Stomach (tissue), 9 donors: ENCODE results near the gene GAA. TPM values are rescaled to one million over a fixed set of nuclear protein-coding genes. Genes with fewer than 3 reads are reported as not detected.

ENCODE experiments used
- DNase-seq, 2 donors: peaks; one replicate each; pipeline versions ENCODE4 v3.0.0 to v3.0.0-alpha.2; 2013 to 2019
- H3K27ac ChIP-seq, 5 donors: fragments of 200-600 bp in 4 of 5; sonication (generic) in 4 of 5; one replicate each; pipeline ENCODE4 v1.5.1; 2013 to 2019; ENCODE audit warnings: mild to moderate bottlenecking in 1 of 5, moderate library complexity in 1 of 5
- H3K27me3 ChIP-seq, 3 donors: fragments of 200-600 bp; sonication (generic); one replicate each; pipeline ENCODE4 v1.5.1; 2017 to 2019; ENCODE audit warnings: mixed run types in 1 of 3
- H3K36me3 ChIP-seq, 4 donors: fragments of 200-600 bp; sonication (generic); 1 replicate in 3 of 4; 2 replicates in 1 of 4; pipeline ENCODE4 v1.5.1; 2016 to 2019
- H3K4me1 ChIP-seq, 4 donors: fragments of 200-600 bp; sonication (generic); one replicate each; pipeline ENCODE4 v1.5.1; 2016 to 2019
- H3K4me3 ChIP-seq, 4 donors: fragments of 200-600 bp; sonication (generic) in 3 of 4; one replicate each; pipeline ENCODE4 v1.5.1; 2016 to 2019; ENCODE audit warnings: mild to moderate bottlenecking in 1 of 4
- H3K9me3 ChIP-seq, 4 donors: fragments of 200-600 bp; sonication (generic); one replicate each; pipeline ENCODE4 v1.5.1; 2016 to 2019
- CTCF ChIP-seq, 7 experiments: fragments of 450-650 bp in 4 of 7; fragments of 200-600 bp in 3 of 7; sonication (generic) in 3 of 7; IDR thresholded peaks; one replicate each; pipeline ENCODE4 v1.5.1; 2016 to 2019; ENCODE audit warnings: antibody characterized with exemption in 7 of 7, control low read depth in 2 of 7, mild to moderate bottlenecking in 1 of 7
- EP300 ChIP-seq: sonication (generic); formaldehyde crosslinking; IDR thresholded peaks from one replicate; pipeline ENCODE4 v1.6.1; 2017; ENCODE audit warnings: antibody characterized with exemption
- POLR2A ChIP-seq, 4 donors: fragments of 450-650 bp; IDR thresholded peaks; one replicate each; pipeline ENCODE4 v1.6.1; 2016; ENCODE audit warnings: antibody characterized with exemption in 4 of 4, control low read depth in 2 of 4, mild to moderate bottlenecking in 1 of 4, moderate library complexity in 1 of 4
- POLR2AphosphoS5 ChIP-seq, 3 donors: sonication (generic); formaldehyde crosslinking; IDR thresholded peaks; one replicate each; pipeline ENCODE4 v1.6.1; 2016; ENCODE audit warnings: antibody characterized with exemption in 3 of 3
- WGBS, 5 donors: extraction: QIAGEN DNeasy Blood & Tissue Kit in 3 of 5; methylation state at CpG; one replicate each; pipeline versions ENCODE4 v1.1.5 to v1.1.7; 2013 to 2018; 5-methylcytosine and 5-hydroxymethylcytosine counted together
- intact Hi-C: fragments of 100-400 bp; cut with DNase I; formaldehyde crosslinking; loops from one replicate; pipeline ENCODE4 v1.15.1; 2023; ENCODE audit warnings: low total_unique reads
- polyA plus RNA-seq, 3 donors: library from polyadenylated mRNA; stranded (reverse); fragments of 200-250 nt; gene quantifications; one replicate each; pipeline ENCODE4 v1.2.3, GENCODE V29; 2013
- small RNA-seq, 4 donors: library from RNA; depleted of rRNA; stranded (forward); fragments of <200 nt; gene quantifications; one replicate each; pipeline ENCODE3, GENCODE V24; 2016
- total RNA-seq, 5 donors: library from RNA; depleted of rRNA; stranded (reverse); fragments of >200 nt; gene quantifications; one replicate each; pipeline versions ENCODE4 v1.1.0 to v1.2.3, GENCODE V29; 2014 to 2016
- donor health status: healthy with polysubstance abuse.
- donor health status: Bipolar disorder and iron deficiency.
- donor health status: healthy.

GAA gene
- total and polyA plus RNA-seq, 8 donors = 9.6 to 63.4 (median 22.0) TPM

GRCh38 chr17:80168371-80168770 lies 67.0 kb downstream of the GAA start:
- H3K4me1 ChIP-seq = peaks cover 0 to 6% (median 0%) of the 10 kb centered on the region in 4 donors
- H3K9me3 ChIP-seq = no peaks in the 10 kb centered on the region
- no peak for TF ChIP-seq POLR2A (IDR thresholded peaks at IDR 0.05)
- no peak for TF ChIP-seq POLR2AphosphoS5 (IDR thresholded peaks at IDR 0.05)
- H3K4me3 ChIP-seq = no peak overlapping the region
- no peaks in the 10 kb centered on the region for H3K36me3 ChIP-seq
- H3K27me3 ChIP-seq = peaks cover 0 to 14% (median 0%) of the 10 kb centered on the region in 3 donors
- DNase-seq = no peak
- 52 to 80% (median 69%) methylated on average over 4 to 5 of the region's 5 CpGs for WGBS, 5 donors
- no peak overlapping the region for H3K27ac ChIP-seq
- intact Hi-C loops = no loop called here

GRCh38 chr17:80169107-80169506 lies 67.7 kb downstream of the GAA start:
- WGBS, 5 donors = 82 to 88% (median 85%) methylated on average over 5 of the region's 5 CpGs
- intact Hi-C loops = no loop called here
- no peak overlapping the region for H3K27ac ChIP-seq

More at GRCh38 chr17:80169107-80169506, 67.7 kb downstream of the GAA start:
- H3K9me3 ChIP-seq = no peaks in the 10 kb centered on the region
- no peak for DNase-seq
- no peaks in the 10 kb centered on the region for H3K36me3 ChIP-seq
- H3K4me3 ChIP-seq = no peak overlapping the region
- peaks cover 0 to 14% (median 0%) of the 10 kb centered on the region in 3 donors for H3K27me3 ChIP-seq
- peaks cover 0 to 6% (median 0%) of the 10 kb centered on the region in 4 donors for H3K4me1 ChIP-seq
- TF ChIP-seq POLR2A (IDR thresholded peaks at IDR 0.05) (no peak), EP300 (no peak), CTCF (IDR thresholded peaks at IDR 0.05) (no peak), POLR2AphosphoS5 (IDR thresholded peaks at IDR 0.05) (no peak)

Small RNA genes lying within 50 kb of the gene (small RNA-seq; reads per million reads assigned to genes)
- gene AC087741.2 = 0 reads per million in 4 donors
- 0 reads per million in 4 donors for gene MIR1268B

Other genes starting within 250 kb of the GAA start
- gene TBC1D16, start 65.7 kb upstream of the GAA start, total RNA-seq = 10 to 100 TPM; 12.7 to 22.2 (median 21.0) TPM
- 10 to 100 TPM in 1 of 3 donors, 1 to 10 TPM in 2; 3.0 to 17.1 (median 6.6) TPM for gene TBC1D16, start 65.7 kb upstream of the GAA start, polyA plus RNA-seq
- 10 to 100 TPM in 2 of 5 donors, 1 to 10 TPM in 3; 3.5 to 56.2 (median 5.8) TPM for gene CCDC40, start 64.9 kb upstream of the GAA start, total RNA-seq
- 1 to 10 TPM in 2 of 3 donors, under 1 TPM in 1; 0.61 to 2.2 (median 1.6) TPM for gene CCDC40, start 64.9 kb upstream of the GAA start, polyA plus RNA-seq
- gene EIF4A3, start 45.5 kb downstream of the GAA start, total RNA-seq = 10 to 100 TPM; 17.5 to 78.2 (median 49.7) TPM
- 10 to 100 TPM; 47.3 to 61.0 (median 48.7) TPM for gene EIF4A3, start 45.5 kb downstream of the GAA start, polyA plus RNA-seq
- gene CARD14, start 68.4 kb downstream of the GAA start, total RNA-seq = 1 to 10 TPM in 2 of 5 donors, not detected in 3; 2.7 to 3.9 TPM
- gene CARD14, start 68.4 kb downstream of the GAA start, polyA plus RNA-seq = 10 to 100 TPM in 1 of 3 donors, under 1 TPM in 1, not detected in 1; 0.12 to 10.5 TPM
- 100 to 1,000 TPM in 2 of 5 donors, 10 to 100 TPM in 3; 15.8 to 307 (median 54.2) TPM for gene SGSH, start 118.8 kb downstream of the GAA start, total RNA-seq
- gene SGSH, start 118.8 kb downstream of the GAA start, polyA plus RNA-seq = 10 to 100 TPM; 15.7 to 30.1 (median 25.2) TPM
- 10 to 100 TPM in 3 of 5 donors, 1 to 10 TPM in 2; 2.3 to 93.3 (median 10.1) TPM for gene SLC26A11, start 118.8 kb downstream of the GAA start, total RNA-seq
- 1 to 10 TPM; 2.6 to 8.7 (median 3.0) TPM for gene SLC26A11, start 118.8 kb downstream of the GAA start, polyA plus RNA-seq
- 100 to 1,000 TPM in 4 of 5 donors, 10 to 100 TPM in 1; 84.8 to 358 (median 208) TPM for gene RNF213, start 159.3 kb downstream of the GAA start, total RNA-seq
- 10 to 100 TPM; 12.3 to 29.6 (median 12.4) TPM for gene RNF213, start 159.3 kb downstream of the GAA start, polyA plus RNA-seq